Effector CD8-positive, alpha-beta T cell (primary cell): ENCODE measurements around the gene PACRG.

Experiments
- DNase-seq: peaks from one replicate; lab custom pipeline; 2025; lab: John Stamatoyannopoulos, UW

PACRG gene

GRCh38 chr6:163243692-163244589 lies 516.2 kb downstream of the PACRG start:
- no peak for DNase-seq

- DNase-seq = no peak
These were observed 520.3 kb downstream of the PACRG start for GRCh38 chr6:163248051-163248450.

- no peak for DNase-seq
These were observed 521.9 kb downstream of the PACRG start for GRCh38 chr6:163249651-163250101.

GRCh38 chr6:163250116-163250515 lies 522.3 kb downstream of the PACRG start:
- no peak for DNase-seq

GRCh38 chr6:163252061-163252591 lies 524.4 kb downstream of the PACRG start:
- DNase-seq = no peak

- DNase-seq = no peak
These were observed 525.9 kb downstream of the PACRG start for GRCh38 chr6:163253556-163254213.

GRCh38 chr6:163254341-163254835 lies 526.6 kb downstream of the PACRG start:
- DNase-seq = no peak

GRCh38 chr6:163255265-163255664 lies 527.5 kb downstream of the PACRG start:
- DNase-seq = no peak

- DNase-seq = no peak
These were observed 531.9 kb downstream of the PACRG start for GRCh38 chr6:163259689-163260088.

- no peak for DNase-seq
These were observed 532.5 kb downstream of the PACRG start for GRCh38 chr6:163260111-163260895.

- no peak for DNase-seq
These were observed 533.1 kb downstream of the PACRG start for GRCh38 chr6:163260911-163261310.

GRCh38 chr6:163261361-163261760 lies 533.6 kb downstream of the PACRG start:
- DNase-seq = no peak

- DNase-seq = no peak
These were observed 534.3 kb downstream of the PACRG start for GRCh38 chr6:163262080-163262479.

GRCh38 chr6:163263196-163263595 lies 535.4 kb downstream of the PACRG start:
- no peak for DNase-seq

GRCh38 chr6:163263998-163264661 lies 536.4 kb downstream of the PACRG start:
- no peak for DNase-seq

GRCh38 chr6:163264662-163265035 lies 536.9 kb downstream of the PACRG start:
- DNase-seq = no peak

- no peak for DNase-seq
These were observed 553.9 kb downstream of the PACRG start for GRCh38 chr6:163281634-163282033.

- DNase-seq = no peak
These were observed 554.9 kb downstream of the PACRG start for GRCh38 chr6:163282672-163283071.

- DNase-seq = no peak
These were observed 556.4 kb downstream of the PACRG start for GRCh38 chr6:163284151-163284550.

- DNase-seq = no peak
These were observed 557.9 kb downstream of the PACRG start for GRCh38 chr6:163285691-163286090.

- no peak for DNase-seq
These were observed 559.9 kb downstream of the PACRG start for GRCh38 chr6:163287626-163288025.
